NOMO-1 treated with dmso at 0.1 percent for 144 hours (cell line): ENCODE results near the gene RBM5.

Experiments
- DNase-seq: peaks from one replicate; lab custom pipeline; 2025; ENCODE audit not compliant: unreplicated experiment; lab: John Stamatoyannopoulos, UW

Gene RBM5

DNA sequence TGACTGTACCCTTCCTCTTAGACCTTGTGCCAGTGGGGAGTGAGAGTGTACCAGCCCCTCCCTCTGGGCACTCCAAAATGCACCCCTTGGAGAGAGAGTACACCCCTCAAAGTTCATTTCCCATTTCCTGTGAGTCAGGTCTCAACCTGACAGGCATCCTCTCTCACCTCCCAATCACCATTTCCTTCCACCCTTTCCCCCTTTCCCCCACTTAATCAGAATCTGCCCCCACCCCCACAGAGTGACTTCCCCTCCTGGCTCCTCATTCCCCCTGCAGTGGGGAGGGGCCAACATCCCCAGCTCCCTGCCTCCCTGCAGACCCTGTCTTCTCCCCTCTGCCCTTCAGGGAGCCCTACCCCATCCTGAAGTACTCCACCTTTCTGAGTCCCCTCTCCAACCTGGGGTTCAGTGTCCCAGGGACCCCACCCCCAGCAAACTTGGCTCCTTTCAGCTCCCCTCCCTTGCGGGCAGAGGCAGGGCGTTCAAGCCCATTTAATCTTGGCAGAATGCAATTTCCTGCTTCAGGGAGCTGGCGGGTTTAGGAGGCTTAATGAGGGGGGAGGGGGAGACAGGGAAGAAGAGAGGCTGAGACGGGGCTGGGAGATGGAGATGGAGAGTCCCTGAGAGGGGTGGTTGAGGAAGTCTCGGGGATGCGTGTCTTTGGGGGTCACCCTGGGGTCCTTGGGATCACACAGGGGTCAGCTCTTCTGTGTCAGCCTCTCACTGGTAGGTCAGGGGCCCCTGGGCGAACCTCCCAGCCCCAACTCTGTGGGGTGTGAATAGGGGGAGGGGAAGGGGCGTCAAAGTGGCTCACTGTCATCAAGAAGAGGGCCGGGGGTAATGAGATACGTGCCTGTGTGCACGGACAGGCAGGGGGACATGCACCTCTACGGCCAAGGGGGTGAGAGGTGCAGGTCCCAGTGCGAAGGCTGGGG is 49.8 kb downstream of the RBM5 start:
- no peak for DNase-seq

DNA sequence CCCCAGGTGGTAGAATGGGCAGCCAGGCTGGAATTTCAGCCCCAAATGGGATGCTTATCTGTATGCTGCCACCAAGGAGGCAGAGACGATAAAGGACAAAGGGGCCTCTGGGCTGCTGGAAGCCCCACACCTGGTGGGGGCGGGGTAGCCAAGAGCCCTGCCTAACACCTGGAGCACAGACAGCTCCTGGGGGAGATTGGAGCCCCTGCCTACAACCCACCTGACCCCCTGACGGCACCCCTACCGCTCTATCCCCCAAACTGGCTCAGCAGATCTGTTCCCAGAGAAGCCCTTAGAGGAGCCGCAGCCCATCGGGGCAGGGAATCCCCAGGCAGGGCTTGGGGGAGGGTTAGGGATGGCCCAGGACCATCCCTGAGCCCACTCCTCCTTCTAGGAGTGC is 50.6 kb downstream of the RBM5 start:
- DNase-seq, result no peak

DNA sequence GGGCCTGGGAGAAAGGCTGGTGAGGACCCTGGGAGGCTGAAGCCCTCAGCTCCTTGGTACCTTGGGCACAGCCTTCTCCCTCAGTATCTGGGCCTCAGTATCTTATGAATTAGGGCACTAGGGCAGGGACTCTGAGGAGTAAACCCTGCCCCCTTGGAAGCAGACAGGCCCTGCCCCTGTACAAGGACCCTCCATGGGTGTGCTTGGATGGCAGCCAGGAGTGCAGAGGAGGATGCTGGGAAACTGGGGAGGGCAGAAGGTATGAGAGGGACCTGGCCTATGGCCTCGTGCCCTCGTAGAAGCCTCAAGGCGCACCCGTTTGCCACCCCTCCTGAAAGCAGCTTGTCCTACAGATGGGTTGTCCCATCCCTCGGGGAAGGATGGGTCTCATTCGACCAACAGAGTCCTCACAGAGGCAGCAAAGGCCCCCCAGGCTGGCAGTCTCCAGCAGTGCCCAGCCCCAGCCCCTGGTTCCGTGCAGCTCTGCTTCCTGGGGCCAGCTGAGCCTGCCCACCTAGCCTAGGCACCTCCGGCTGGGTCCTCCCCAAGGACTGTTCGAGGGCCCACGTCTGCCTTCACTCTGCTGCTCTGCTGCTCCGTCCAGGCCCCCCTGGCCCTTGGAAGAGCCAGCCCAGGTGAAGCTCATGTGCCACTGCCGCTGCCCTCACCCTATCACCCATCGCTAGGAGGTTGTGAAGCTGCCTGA is 51.2 kb downstream of the RBM5 start:
- DNase-seq, result no peak

DNA sequence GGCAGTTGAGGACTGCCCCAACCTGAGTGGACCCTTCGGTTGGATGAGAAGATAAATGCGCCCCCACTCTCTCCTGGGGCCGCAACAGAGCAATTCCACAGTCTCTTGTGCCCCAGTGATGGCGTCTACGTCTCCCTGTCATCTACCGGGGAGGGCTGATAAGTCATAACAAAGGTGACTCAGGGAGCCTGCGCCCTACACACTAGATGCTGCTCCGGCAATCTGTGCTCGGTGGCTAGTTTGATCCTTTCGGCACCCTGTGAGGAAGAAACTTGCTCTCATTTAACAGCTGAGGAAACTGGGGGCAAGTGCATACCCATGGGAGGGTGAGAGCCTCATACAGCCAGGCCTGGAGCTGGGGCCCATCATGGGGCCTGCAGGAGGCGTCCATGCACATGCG is 52.3 kb downstream of the RBM5 start:
- DNase-seq, result no peak

DNA sequence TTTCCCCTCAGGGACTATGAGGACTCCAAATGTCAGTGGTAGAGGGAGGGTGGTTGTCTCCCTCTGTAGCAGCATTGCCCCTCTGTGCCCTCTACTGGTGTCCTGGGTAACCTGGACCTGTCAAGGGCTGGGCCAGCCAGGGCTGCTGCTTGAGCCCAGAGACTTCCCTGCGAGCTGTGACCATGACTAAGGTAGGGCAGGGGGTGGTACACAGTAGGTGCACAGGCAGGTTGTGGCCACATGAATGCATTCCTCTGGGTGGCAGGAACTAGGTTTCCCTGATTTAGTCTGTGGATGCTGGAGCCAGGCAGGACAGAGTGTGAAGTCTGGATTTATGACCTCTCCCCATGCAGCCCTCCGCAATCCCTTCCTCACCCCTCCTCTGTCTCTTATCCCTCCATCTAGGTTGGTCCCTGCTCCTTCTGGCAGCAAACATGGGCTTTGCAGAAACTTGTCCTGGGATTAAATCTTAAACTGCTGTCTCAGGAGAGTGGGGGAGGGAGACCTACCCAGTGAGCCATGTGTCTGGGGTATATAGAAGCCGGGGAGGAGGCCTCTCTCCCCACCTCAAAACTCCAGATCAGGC is 57.7 kb downstream of the RBM5 start:
- no peak for DNase-seq

DNA sequence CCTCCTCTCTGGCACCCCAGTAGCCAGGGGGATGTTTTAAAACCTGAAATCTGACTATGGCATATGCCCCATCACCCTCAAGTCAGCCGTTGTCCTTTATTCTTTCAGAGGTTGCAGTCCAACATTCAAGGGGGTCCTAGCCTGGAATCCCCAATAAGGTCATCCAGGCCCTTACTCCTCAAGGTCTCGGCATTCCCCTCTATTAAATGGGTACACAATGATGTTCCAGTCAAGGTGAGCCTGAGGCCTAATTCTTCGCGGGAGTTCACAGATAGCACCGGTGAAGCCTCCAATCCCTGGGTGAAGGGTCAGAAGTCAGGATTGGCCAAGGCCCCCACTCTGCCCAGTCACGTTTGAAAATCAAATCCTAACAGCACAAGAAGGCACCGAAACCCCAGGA is 58.3 kb downstream of the RBM5 start:
- DNase-seq, result no peak

DNA sequence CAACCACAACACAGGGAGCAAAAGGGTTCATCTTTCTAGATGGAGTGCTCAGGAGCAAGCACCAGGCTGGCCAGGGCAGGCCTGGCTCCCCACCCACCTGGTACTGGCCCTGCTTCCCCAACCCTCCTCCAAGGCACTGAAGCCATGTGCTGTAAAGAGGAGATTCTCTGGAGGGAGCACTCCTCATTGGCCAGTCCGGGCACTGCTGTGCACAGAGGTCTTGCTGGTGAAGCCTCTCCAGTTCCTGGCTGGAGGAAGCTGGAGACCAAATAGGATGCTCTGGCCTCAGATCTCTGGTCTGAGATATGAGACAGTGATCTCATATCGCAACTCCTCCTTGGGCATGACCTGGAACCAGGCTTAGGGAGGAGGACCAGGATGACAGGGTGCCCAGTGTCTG is 58.7 kb downstream of the RBM5 start:
- no peak for DNase-seq

DNA sequence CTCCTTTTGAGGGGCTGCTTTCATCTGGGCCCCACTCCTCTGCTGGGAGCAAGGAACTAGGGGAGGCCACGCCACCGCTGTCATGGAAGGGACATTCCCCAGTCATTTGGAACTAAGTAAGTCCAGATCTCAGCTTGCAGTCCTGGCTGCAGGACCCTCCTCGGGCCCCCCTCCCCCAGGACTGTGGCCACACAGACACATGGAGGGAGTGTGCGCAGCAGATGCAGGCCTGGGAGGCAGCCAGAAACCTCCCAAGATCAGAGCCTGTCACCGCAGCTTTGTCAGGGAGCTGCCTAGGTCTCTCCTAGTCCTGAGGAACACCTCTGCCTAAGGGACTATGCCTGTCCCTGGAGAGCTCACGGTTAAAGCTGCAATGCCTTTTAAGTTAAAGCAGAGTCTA is 59.1 kb downstream of the RBM5 start:
- DNase-seq, result no peak

DNA sequence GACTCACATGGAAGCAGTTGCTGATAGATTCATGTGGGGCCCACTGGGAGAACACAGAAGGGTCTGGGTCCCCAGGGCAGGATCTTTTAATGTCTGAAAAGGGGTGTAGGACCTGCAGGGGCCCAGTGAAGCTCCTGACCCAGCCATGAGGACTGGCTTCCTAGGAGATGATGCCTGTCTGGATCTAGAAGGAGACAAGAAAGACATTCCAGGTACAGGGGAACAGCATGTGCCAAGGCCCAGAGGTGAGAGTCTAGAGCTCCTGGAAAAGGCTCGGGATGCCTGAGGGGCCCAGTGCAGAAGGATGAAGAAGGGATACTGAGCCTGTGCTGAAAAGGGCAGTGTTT is 61.7 kb downstream of the RBM5 start:
- no peak for DNase-seq

DNA sequence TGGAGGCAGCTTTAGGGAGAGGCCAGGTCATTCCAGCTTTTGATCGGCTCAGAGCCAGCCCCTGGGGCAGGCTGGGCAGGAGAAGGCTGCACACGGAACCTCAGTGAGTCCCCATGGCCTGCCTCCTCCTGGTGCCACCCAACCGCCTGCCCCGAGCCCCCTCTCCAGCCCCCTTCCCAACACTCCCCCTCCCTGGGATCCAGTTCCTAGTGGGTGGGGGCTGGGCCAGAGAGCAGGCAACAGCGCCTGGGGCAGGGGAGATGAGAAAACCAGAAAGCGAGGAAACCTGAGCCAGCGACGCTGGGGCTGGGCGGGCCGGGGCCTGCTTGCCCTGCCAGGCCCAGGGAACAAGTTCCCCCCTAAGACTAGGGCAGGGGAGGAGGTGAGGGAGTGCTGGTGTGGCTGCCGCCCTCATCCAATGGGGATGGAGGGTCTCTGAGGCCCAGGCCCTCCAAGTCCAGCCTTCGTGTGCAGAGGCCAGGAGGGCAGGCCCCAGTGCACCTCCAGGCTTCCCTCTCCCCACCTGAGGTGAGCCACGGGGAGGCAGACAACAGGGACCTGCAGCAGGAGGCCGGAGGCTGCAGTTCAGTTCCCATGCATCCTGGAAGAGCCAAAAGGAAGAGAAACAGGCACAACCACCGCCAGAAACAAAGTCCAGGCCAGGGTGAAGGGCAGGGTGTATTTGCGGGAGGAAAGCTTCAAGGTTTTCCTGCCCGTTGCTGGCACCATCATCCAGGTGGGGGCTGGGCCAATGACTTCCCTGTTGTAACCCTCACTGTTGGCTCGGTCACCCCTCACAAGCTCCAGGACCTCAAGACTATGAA is 62.4 kb downstream of the RBM5 start:
- DNase-seq, result no peak

DNA sequence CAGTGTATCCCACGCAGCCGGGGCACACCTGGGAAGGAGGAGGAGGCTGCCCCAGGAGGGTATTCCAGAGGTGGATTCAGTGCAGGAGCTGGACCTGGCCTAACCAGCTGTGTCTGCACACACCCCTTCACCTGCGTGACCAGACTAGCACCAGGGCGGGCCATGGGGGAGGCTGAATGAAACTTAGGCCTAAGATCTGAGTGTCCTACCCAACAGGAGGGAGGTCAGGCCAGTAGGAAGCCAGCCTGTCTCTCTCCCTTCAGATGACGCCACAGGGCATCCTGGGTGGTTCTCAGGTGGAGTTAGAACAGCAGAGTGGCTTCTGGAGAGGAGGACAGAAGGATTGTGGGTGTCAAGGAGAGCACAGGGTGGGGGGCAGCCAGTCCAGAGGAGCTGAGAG is 63.0 kb downstream of the RBM5 start:
- no peak for DNase-seq

DNA sequence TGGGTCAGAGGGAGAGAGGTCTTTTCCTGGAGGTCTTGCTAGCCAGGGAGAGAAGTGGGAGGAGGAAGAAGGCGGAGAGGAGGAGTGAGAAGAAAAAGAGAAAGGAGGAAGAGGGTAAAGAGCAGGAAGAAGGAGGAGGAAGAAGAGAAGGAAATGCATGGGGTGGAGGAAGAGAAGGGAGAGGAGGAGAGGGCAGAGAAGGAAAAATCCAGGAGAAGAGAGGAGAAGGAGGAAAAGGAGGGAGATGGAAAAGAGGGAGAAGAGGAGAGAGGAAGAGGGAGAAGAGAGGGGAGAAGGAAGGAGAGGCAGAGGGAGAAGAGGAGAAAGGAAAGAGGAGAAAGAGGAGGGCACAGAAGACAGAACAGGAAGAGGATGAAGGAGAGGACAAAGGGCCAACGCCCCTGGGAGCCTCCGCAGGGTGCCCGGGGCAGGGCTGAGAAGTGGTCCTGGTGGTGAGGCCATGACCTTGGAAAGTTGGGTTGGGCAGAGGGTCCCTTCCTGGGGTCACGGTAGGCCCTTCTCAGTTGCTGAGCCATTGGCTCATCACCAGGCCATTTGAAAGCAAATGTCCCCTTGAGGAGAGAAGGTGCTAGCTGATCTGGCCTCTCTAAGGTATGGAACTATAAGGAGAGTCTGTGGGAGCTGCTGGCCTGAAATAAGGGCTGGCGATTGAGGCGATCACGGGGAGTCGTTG is 65.2 kb downstream of the RBM5 start:
- DNase-seq, result no peak

DNA sequence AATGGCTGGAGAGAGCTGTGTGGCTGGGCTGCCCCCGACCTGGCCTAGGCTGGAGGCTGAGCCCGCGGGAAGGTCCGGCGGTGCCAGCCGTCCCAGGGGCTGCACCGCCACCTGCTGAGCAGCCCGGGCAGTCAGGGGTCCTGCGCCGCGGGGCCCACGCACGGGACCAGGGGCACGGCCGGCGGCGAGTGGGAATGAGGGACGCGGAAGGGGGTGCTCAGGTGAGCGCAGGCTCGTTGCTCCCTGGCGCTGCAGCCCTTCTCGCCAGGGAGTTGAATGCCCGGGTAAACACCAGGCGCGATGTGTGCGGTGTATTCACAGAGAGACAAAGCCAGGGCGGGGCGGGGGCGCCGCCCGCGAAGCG is 65.7 kb downstream of the RBM5 start:
- DNase-seq, result no peak

DNA sequence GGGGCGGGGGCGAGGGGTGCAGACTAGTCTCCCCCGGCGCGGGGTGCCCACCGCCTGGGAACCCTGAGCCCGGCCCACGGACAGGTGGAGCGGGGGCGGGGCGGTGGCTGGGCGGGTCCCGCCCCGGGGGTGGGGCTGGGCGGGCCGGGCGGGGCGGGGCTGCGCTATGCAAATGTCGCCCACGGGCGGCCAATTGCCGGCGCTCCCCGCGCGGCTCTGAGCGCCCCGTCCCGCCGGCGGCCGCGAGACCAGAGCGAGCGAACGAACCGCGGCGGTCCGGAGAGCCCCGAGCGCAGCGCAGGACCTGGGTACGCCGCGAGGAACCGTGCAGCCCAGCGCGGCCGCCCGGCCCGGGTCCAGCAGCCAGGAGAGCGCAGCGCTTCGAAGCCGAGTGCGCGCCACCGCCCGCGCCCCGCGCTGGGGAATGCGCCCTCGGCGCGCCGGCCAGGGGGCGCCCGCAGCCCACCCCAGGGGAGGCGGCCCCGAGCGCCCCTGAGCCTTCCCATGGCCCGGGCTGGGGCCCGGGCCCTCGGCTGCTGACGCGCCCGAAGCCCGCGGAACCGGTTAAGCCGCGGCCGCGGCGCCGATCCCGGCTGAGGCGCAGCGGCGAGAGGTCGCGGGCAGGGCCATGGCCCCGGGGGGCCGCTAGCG is 66.2 kb downstream of the RBM5 start, which contains the start of gene SEMA3F:
Gene SEMA3F, plus strand, starts transcription at position 485 of the 651 bp plus-strand sequence. CDS start 4,299 bp downstream, outside the sequence.
- DNase-seq, result peak; percentile 64

DNA sequence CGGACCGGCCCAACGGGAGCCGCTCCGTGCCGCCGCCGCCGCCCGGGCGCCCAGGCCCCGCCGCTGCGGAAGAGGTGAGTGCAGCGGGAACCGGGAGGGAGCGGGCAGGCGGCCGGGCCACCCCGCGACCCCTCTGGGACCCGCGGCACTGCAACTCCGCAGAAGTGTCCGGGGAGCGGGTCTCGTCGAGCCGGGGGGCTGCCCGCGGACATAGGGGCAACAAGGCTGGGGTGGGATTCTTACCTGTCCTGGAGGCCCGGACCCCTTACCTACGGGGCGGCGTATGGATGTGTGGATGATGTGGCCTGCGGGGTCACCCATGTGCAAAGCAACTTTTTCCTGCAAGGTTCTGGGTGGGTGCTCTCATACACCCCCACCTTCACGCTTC is 66.8 kb downstream of the RBM5 start:
- no peak for DNase-seq

DNA sequence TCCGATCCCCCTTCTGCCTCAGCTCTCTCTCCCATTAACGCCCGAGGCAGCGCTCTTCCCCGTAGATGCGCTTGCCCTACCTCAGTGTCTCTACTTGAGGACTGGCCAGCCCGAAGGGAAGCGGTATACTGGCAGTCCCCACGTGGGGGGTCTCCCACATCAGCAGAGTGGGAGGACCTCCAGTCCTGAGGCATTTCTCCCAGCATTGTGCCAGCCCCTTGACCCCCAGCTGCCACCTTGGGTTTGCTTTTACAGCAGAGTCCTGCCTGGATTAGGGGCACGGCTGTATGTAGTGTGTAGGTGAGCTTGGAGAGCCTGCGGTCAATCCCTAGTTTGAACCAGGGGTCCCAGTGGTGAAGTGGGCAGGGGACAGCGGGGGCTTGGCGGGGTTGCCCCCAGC is 67.2 kb downstream of the RBM5 start:
- no peak for DNase-seq

DNA sequence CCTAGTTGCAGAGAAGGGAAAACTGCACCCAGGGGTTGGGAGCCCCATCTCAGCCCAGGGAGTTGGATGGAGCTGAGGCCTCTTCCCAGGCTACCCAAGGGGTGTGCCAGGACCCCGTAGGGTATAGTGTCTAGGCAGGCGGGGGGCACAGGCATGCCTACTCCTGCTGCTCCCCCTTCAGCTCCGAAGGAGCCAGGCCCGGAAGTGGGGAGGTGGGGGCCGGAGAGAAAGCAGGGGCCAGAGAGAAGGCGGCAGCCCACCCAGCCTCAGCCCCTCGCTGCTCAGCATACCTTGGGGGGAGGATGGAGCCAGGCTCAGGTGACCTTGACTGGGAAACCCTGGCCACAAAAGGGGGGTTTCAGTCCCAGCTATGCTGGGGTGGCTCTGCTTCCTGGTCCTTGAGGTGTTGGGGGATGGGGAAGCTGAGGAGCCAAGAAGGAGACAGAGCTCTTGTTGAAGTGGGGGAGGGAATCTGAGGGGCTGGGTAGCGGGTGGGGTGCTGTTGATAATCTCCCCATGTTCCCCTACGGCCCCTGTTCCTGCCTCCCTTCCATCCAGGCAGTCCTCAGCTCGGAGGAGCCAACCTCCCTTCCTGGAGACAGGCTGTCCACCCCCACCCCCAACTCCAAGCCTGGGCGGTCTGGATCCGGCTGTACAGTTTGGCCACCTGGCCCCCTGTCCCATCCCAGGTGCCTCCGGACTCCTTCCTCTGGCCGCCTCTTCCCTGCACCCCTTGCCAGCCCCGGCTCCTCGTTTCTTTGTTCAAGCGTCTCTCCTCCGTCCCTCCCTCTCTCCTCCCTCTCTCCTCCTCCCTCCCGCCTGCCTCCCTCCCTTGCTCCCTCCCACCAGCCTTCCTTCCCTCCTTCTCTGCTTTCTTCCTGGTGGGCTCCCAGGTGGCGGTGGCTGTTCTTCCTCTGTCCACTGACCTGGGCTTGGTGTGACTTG is 68.1 kb downstream of the RBM5 start:
- DNase-seq, result no peak

DNA sequence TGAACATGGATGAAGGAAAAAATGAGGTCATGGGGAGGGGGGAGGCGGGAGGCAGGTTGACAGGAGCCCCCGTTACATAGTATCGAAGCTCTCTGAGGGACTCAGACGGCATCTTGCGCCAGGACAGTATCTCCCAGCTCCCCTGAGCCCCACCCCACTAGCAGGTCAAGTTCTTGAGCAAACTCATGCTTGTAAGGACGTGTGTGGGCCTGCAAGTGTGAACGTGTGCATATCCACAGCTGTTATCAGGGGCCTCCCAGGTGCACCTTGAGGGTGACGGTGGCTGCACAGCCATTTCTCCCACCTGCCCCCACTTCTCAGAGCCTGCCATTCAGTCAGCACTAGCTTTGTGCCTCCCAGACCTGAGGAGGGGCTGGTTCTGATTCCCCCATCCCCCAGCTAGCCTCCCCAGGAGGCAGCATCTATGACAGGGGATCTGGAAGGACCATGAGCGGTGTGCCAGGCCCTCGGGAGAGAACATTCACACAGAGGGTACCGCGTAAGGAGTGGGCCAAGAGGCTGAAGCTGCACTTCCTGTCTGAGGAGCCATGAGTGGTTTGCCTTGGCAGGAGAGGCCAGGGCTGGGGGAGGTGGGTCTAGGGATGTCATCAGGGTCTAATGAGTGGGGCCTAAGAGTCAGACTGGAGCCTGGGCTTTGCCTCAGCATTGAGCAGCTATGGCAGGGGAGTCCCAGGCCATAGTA is 69.3 kb downstream of the RBM5 start:
- no peak for DNase-seq
